Measurements from ENCODE around the gene CMSS1.

The CMSS1 gene

GRCh38 chr3:99943931-99944761, 126.5 kb downstream of the CMSS1 start:
- no peak for DNase-seq

- DNase-seq: no peak
Measured at GRCh38 chr3:99945328-99945995, 127.8 kb downstream of the CMSS1 start.

- DNase-seq: no peak
Measured at GRCh38 chr3:99947356-99947755, 129.7 kb downstream of the CMSS1 start.

GRCh38 chr3:99948467-99949089, 130.9 kb downstream of the CMSS1 start:
- no peak for DNase-seq

- DNase-seq: no peak
Measured at GRCh38 chr3:99949956-99950670, 132.5 kb downstream of the CMSS1 start.

- no peak for DNase-seq
Measured at GRCh38 chr3:99950921-99951320, 133.3 kb downstream of the CMSS1 start.

GRCh38 chr3:99951701-99952100, 134.0 kb downstream of the CMSS1 start:
- no peak for DNase-seq

- DNase-seq: no peak
Measured at GRCh38 chr3:99952306-99952705, 134.6 kb downstream of the CMSS1 start.

GRCh38 chr3:99953596-99953995, 135.9 kb downstream of the CMSS1 start:
- DNase-seq: no peak

GRCh38 chr3:99954914-99955644, 137.4 kb downstream of the CMSS1 start:
- DNase-seq: no peak

GRCh38 chr3:99955773-99956562, 138.3 kb downstream of the CMSS1 start:
- no peak for DNase-seq

- no peak for DNase-seq
Measured at GRCh38 chr3:99957151-99957796, 139.6 kb downstream of the CMSS1 start.

GRCh38 chr3:99958222-99958912, 140.7 kb downstream of the CMSS1 start:
- DNase-seq: no peak

GRCh38 chr3:99960123-99960878, 142.6 kb downstream of the CMSS1 start:
- DNase-seq: no peak

- no peak for DNase-seq
Measured at GRCh38 chr3:99960941-99961340, 143.3 kb downstream of the CMSS1 start.

- no peak for DNase-seq
Measured at GRCh38 chr3:99961756-99962515, 144.3 kb downstream of the CMSS1 start.

GRCh38 chr3:99962703-99963102, 145.0 kb downstream of the CMSS1 start:
- no peak for DNase-seq

- DNase-seq: no peak
Measured at GRCh38 chr3:99965077-99965476, 147.4 kb downstream of the CMSS1 start.

All from activated CD4-positive, alpha-beta T cell treated with anti-CD3 and anti-CD28 coated beads, Interleukin-2, Interleukin-6, amounts not matched to agents 100 ng/mL and 50 ng/mL, durations not matched to agents 16 hours and 8 hours (primary cell).